HG03045 (cell line): ENCODE measurements around the gene ZNF138.
"Not testable (repeated sequence)": the region's sequence is repeated elsewhere in the genome, so short reads cannot be mapped to it uniquely, and the experiment has no call there.

Source experiments
- ATAC-seq: cut with Tn5 transposase; IDR thresholded peaks from one replicate; pipeline ENCODE4 v1.9.1; 2021; ENCODE audit warnings: mild to moderate bottlenecking, moderate library complexity; ENCODE audit not compliant: unreplicated experiment

The ZNF138 gene

GRCh38 chr7:64838051-64838450 is 43.8 kb downstream of the ZNF138 start:
- ATAC-seq, result not testable (repeated sequence)

- ATAC-seq, result no peak
These were observed 44.5 kb downstream of the ZNF138 start for GRCh38 chr7:64838691-64839090.

- no peak for ATAC-seq
These were observed 45.7 kb downstream of the ZNF138 start for GRCh38 chr7:64839910-64840309.

GRCh38 chr7:64849250-64849923 is 55.2 kb downstream of the ZNF138 start:
- no peak for ATAC-seq

- no peak for ATAC-seq
These were observed 55.8 kb downstream of the ZNF138 start for GRCh38 chr7:64849924-64850499.

- ATAC-seq, result no peak
These were observed 59.5 kb downstream of the ZNF138 start for GRCh38 chr7:64853679-64854078.

GRCh38 chr7:64854969-64855368 is 60.7 kb downstream of the ZNF138 start:
- ATAC-seq, result no peak

GRCh38 chr7:64863021-64863420 is 68.8 kb downstream of the ZNF138 start:
- ATAC-seq, result no peak

- not testable (repeated sequence) for ATAC-seq
These were observed 69.3 kb downstream of the ZNF138 start for GRCh38 chr7:64863530-64863929.

GRCh38 chr7:64863969-64864368 is 69.7 kb downstream of the ZNF138 start:
- no peak for ATAC-seq

GRCh38 chr7:64867863-64868440 is 73.7 kb downstream of the ZNF138 start:
- ATAC-seq, result no peak

GRCh38 chr7:64868499-64868898 is 74.3 kb downstream of the ZNF138 start:
- ATAC-seq, result no peak

- no peak for ATAC-seq
These were observed 75.0 kb downstream of the ZNF138 start for GRCh38 chr7:64869121-64869725.

- no peak for ATAC-seq
These were observed 75.8 kb downstream of the ZNF138 start for GRCh38 chr7:64869912-64870562.

- ATAC-seq, result no peak
These were observed 76.4 kb downstream of the ZNF138 start for GRCh38 chr7:64870656-64871055.

GRCh38 chr7:64871761-64872160 is 77.5 kb downstream of the ZNF138 start:
- no peak for ATAC-seq

GRCh38 chr7:64872351-64873154 is 78.3 kb downstream of the ZNF138 start:
- no peak for ATAC-seq

- ATAC-seq, result no peak
These were observed 78.9 kb downstream of the ZNF138 start for GRCh38 chr7:64873155-64873500.

- ATAC-seq, result no peak
These were observed 79.3 kb downstream of the ZNF138 start for GRCh38 chr7:64873517-64873916.

GRCh38 chr7:64874114-64874513 is 79.9 kb downstream of the ZNF138 start:
- ATAC-seq, result no peak
